D721Med (cell line): ENCODE measurements around the gene UBL5.
A peak's percentile ranks its signal among the peaks of the same experiment; 100 is the strongest.
"Not testable (repeated sequence)": the region's sequence is repeated elsewhere in the genome, so short reads cannot be mapped to it uniquely, and the experiment has no call there.

ENCODE experiments used
- DNase-seq: peaks from one replicate; pipeline ENCODE4 v3.0.0; 2011; ENCODE audit warnings: low spot score; ENCODE audit not compliant: insufficient read length
- FAIRE-seq: peaks from 2 replicates; lab custom pipeline; 2011; peaks lifted over from hg19 to GRCh38; lab: Jason Lieb, UNC
- TF ChIP-seq, protein P1 (sequence below): IDR thresholded peaks from 2 replicates; pipeline ENCODE4 v1.5.1; 2012; ENCODE audit warnings: mild to moderate bottlenecking, control low read depth; ENCODE audit not compliant: insufficient read depth; ENCODE audit errors: missing control alignments

Gene UBL5

DNA sequence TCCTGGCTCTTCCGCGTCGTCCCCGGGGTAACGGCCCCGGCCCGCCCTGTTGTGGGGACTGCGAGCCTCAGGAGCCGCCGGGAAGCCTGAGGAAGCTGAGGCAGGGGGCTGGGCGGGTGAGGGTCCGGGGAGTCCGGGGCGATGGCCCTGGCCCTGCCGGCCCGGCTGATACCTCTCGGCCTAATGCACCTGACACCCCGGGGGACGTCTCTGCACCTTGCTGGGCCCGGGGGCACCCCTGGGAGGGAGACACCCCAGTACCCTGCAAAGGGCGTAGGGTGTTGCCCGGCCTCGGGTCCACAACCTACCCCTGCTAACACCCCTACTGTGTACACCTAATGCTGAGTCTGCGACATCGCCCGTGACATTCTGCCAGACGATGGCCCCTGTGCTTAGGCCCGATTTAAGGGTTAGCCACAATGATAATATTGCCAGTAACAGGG, 7.8 kb downstream of the UBL5 start:
- DNase-seq, result no peak
- no peak for FAIRE-seq
- TF ChIP-seq, protein P1, sequence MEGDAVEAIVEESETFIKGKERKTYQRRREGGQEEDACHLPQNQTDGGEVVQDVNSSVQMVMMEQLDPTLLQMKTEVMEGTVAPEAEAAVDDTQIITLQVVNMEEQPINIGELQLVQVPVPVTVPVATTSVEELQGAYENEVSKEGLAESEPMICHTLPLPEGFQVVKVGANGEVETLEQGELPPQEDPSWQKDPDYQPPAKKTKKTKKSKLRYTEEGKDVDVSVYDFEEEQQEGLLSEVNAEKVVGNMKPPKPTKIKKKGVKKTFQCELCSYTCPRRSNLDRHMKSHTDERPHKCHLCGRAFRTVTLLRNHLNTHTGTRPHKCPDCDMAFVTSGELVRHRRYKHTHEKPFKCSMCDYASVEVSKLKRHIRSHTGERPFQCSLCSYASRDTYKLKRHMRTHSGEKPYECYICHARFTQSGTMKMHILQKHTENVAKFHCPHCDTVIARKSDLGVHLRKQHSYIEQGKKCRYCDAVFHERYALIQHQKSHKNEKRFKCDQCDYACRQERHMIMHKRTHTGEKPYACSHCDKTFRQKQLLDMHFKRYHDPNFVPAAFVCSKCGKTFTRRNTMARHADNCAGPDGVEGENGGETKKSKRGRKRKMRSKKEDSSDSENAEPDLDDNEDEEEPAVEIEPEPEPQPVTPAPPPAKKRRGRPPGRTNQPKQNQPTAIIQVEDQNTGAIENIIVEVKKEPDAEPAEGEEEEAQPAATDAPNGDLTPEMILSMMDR, result no peak

DNA sequence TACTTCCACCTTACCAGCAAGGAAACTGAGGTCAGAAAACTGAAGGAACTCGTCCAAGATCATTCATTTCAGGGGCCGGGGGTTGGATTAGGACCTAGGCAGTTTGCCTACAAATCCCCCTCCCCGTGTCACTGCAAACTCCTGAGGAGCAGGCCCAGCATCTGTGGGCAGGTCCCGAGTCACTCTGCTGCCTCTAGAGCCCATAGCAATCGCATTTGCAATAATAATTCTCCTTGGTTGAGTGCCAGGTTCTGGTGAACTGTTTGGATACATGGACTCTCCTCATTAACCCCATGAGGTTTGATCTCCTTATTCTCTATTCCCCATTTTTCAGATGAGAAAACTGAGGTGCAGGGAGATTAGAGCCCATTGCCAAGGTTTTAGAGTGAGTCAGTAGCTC, 8.3 kb downstream of the UBL5 start:
- FAIRE-seq (no peak), DNase-seq (no peak)
- TF ChIP-seq, protein P1, result no peak

DNA sequence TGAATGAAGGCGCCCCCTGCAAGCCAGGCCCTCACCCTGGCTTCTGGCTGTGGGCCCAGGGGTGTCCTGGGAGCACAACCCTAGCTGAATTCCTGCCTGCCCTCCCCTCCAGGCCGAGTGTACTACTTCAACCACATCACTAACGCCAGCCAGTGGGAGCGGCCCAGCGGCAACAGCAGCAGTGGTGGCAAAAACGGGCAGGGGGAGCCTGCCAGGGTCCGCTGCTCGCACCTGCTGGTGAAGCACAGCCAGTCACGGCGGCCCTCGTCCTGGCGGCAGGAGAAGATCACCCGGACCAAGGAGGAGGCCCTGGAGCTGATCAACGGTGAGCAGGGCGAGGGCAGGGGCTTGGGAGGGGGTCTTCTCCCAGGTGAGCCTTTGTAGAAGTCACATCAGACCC, 10.6 kb downstream of the UBL5 start:
- no peak for FAIRE-seq
- TF ChIP-seq, protein P1, result no peak
- DNase-seq, result no peak

DNA sequence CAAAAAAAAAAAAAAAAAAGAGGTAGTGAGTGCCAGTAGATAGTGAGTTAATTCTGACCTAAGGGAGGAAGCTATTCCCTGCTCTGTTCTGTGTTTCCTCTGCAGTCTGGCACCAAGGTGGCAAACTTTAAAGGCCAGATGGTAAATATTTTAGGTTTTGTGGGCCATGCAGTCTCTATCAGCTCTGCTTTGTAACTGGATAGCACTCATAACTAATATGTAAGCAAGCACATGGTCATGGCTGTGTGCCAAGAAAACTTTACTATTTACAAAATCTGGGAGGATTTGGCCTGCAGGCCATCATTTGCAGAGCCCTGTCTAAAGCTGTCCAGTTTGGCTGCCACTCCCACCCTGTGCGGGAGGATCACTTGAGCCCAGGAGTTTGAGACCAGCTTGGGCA, 11.7 kb downstream of the UBL5 start:
- DNase-seq, result no peak
- TF ChIP-seq, protein P1, result no peak
- no peak for FAIRE-seq

DNA sequence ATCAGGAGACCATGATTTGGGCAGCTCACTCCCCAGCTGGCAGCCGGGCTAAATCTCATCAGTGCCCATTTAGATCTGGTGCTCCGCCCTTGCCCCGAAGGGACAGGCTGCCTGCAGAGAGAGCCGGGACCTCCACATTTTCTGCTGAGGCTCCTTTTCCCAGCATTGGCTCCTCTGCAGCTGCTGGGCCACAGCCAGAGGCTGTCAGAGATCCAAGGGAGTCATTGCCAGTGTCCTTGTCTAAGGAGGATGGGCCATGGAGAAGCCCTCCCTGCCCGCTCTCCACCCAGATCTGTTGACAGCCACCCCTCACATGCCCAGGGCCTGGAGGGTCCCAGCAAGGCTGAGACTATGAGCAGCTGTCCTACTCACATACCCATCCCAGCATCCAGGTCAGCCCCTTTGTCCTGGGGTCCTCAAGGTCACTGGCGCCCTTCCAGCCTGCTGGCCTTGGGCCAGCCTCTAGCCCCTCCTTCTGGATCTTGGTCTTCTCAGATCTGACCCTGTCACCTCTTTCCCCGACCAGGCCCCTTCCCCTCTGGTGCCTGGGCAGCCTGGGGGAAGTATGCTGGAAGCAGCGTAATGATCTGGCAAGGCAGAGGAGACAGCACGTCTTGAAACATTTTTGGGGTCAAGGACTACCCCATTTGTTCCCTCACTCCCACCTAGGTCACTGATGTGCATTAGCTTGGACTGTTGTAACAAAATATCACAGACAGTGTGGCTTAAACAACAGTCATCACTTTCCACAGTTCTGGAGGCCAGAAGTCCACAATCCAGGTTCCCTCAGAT, 15.3 kb downstream of the UBL5 start:
- TF ChIP-seq, protein P1, result no peak
- FAIRE-seq (no peak), DNase-seq (no peak)

DNA sequence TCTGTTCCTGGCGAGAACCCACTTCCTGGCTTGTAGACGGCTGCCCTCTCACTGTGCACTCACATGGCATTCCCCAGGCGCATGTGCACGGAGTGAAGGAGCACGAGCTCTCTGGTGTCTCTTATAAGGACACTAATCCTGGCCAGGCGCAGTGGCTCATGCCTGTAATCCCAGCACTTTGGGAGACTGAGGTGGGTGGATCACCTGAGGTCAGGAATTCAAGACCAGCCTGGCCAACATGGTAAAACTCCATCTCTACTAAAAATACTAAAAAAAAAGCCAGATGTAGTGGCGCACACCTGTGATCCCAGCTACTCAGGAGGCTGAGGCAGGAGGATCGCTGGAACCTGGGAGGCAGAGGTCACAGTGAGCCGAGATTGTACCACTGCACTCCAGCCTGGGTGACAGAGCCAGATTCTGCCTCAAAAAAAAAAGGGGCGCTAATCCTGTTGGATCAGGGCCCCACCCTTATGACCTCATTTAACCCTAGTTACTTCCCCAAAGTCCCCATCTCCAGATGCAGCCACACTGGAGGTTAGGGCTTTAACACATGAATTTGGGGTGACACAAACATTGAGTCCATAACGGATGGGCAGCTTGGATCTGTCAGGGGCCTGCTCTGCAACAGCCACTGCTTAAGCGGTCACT, 16.0 kb downstream of the UBL5 start:
- not testable (repeated sequence) for DNase-seq, FAIRE-seq

DNA sequence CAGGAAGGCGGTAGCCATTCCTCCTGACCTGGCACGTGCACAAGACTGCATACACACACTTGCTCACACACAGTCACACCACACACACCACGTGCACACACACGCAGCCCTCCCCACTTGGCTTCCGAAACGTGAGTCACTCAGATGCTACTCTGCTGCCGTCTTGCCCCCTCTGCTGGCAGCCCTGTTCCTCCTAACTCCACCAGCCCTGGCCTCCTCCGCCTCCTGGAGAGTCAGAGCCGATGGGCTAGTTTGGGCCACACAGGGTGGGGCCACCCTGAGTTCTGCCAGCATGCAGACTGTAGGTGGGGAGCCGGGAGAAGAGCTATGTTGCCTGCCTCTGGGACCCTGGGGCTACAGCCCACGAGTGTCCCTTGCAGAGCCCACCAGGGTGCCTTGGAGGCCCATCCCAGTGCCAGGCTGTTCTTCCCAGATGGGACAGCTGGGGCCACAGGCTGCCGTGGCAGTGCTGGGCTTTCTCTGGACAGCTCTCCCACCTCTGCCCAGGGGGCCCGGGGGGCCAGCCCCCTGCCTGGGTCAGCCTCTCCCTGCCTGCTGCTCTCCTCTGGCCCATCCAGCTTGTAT, 19.5 kb downstream of the UBL5 start:
- FAIRE-seq (no peak), DNase-seq (peak; percentile 70)
- TF ChIP-seq, protein P1, result peak; percentile 59
